IMR-90 (cell line): ENCODE measurements around the gene ZBTB44. TPM values are rescaled to one million over a fixed set of nuclear protein-coding genes. Genes with fewer than 3 reads are reported as not detected.

ENCODE experiments used
- ATAC-seq: fragments of 200-7000 bp; cut with Tn5 transposase; 2 replicates; pipeline ENCODE4 v1.9.1; 2020; ENCODE audit warnings: low read depth, mild to moderate bottlenecking, moderate library complexity
- BruUV-seq: library from RNA; stranded (reverse); fragments of 400-500 nt; replicated peaks from 2 replicates; lab custom pipeline; 2021; lab: Mats Ljungman, UMichigan
- CTCF ChIA-PET: fragments of 300-600 bp; formaldehyde crosslinking; extraction: SDS; loops from one replicate; lab custom pipeline; 2021; ENCODE audit warnings: antibody characterized with exemption; lab: Yijun Ruan, JAX
- POLR2A ChIA-PET: fragments of 300-600 bp; sonication (Branson Sonifier 250); formaldehyde crosslinking; loops from one replicate; lab custom pipeline; 2022; ENCODE audit warnings: antibody characterized with exemption; ENCODE audit not compliant: unreplicated experiment; lab: Charles Lee
- DNase-seq: peaks from one replicate; pipeline ENCODE4 v3.0.0; 2013
- H2AFZ ChIP-seq: replicated peaks from 2 replicates; pipeline ENCODE3; 2013; ENCODE audit warnings: low read length, mild to moderate bottlenecking; ENCODE audit not compliant: poor library complexity
- H2AK5ac ChIP-seq: 2 replicates; pipeline ENCODE4 v1.6.1; 2013; ENCODE audit warnings: low read depth, low read length, inconsistent platforms
- H2AK9ac ChIP-seq: replicated peaks from 2 replicates; pipeline ENCODE3; 2013; ENCODE audit warnings: mild to moderate bottlenecking, low read depth, low read length, moderate library complexity; ENCODE audit not compliant: poor library complexity
- H2BK120ac ChIP-seq: 2 replicates; pipeline ENCODE4 v1.6.1; 2013; ENCODE audit warnings: low read depth, low read length, inconsistent platforms
- H2BK15ac ChIP-seq: 3 replicates; pipeline ENCODE4 v1.6.1; 2013; ENCODE audit warnings: low read depth, low read length, inconsistent platforms
- H2BK20ac ChIP-seq: 2 replicates; pipeline ENCODE4 v1.6.1; 2013; ENCODE audit warnings: low read depth, mild to moderate bottlenecking, inconsistent platforms, low read length, moderate library complexity
- H2BK5ac ChIP-seq: 2 replicates; pipeline ENCODE4 v1.6.1; 2013; ENCODE audit warnings: mild to moderate bottlenecking, low read depth, low read length, inconsistent platforms; ENCODE audit not compliant: poor library complexity, severe bottlenecking
- H3K14ac ChIP-seq: replicated peaks from 2 replicates; pipeline ENCODE4 v1.6.1; 2013; ENCODE audit warnings: low read depth, low read length, inconsistent platforms
- H3K18ac ChIP-seq: 2 replicates; pipeline ENCODE4 v1.6.1; 2013; ENCODE audit warnings: low read depth, low read length, control low read depth
- H3K23ac ChIP-seq: 2 replicates; pipeline ENCODE4 v1.6.1; 2013; ENCODE audit warnings: low read depth, low read length, inconsistent platforms
- H3K27ac ChIP-seq: 2 replicates; pipeline ENCODE4 v1.5.1; 2013; ENCODE audit warnings: mild to moderate bottlenecking, control low read depth, low read length; ENCODE audit not compliant: insufficient read depth
- H3K27me3 ChIP-seq: 2 replicates; pipeline ENCODE4 v1.6.1; 2013; ENCODE audit warnings: low read length; ENCODE audit not compliant: control insufficient read depth, insufficient read depth
- H3K36me3 ChIP-seq: 2 replicates; pipeline ENCODE4 v1.6.1; 2013; ENCODE audit warnings: low read length, mixed read lengths; ENCODE audit not compliant: control insufficient read depth, insufficient read depth
- H3K4ac ChIP-seq: 2 replicates; pipeline ENCODE4 v1.6.1; 2013; ENCODE audit warnings: low read depth, low read length, inconsistent platforms
- H3K4me1 ChIP-seq: 2 replicates; pipeline ENCODE4 v1.6.1; 2013; ENCODE audit warnings: low read length, mixed read lengths; ENCODE audit not compliant: control insufficient read depth, insufficient read depth
- H3K4me2 ChIP-seq: 2 replicates; pipeline ENCODE4 v1.6.1; 2013; ENCODE audit warnings: low read depth, mild to moderate bottlenecking, control low read depth, low read length, moderate library complexity
- H3K4me3 ChIP-seq: 2 replicates; pipeline ENCODE4 v1.5.1; 2013; ENCODE audit warnings: low read depth, mild to moderate bottlenecking, control low read depth, low read length, moderate library complexity; ENCODE audit not compliant: insufficient read depth
- H3K56ac ChIP-seq: 2 replicates; pipeline ENCODE4 v1.6.1; 2013; ENCODE audit warnings: low read length, inconsistent platforms; ENCODE audit not compliant: insufficient read depth; ENCODE audit errors: extremely low read depth
- H3K79me1 ChIP-seq, 2 experiments: 2 replicates each; pipeline ENCODE4 v1.6.1; 2013; ENCODE audit warnings: low read length in 2 of 2, inconsistent platforms in 1 of 2, low read depth in 1 of 2
- H3K9ac ChIP-seq: 2 replicates; pipeline ENCODE4 v1.6.1; 2013; ENCODE audit warnings: low read depth, low read length, control low read depth
- H3K9me1 ChIP-seq: 2 replicates; pipeline ENCODE4 v1.6.1; 2013; ENCODE audit warnings: low read length, inconsistent platforms; ENCODE audit not compliant: insufficient read depth
- H3K9me3 ChIP-seq: 2 replicates; pipeline ENCODE4 v1.6.1; 2013; ENCODE audit warnings: low read length; ENCODE audit not compliant: control insufficient read depth, insufficient read depth
- H4K20me1 ChIP-seq: 2 replicates; pipeline ENCODE4 v1.6.1; 2013; ENCODE audit warnings: low read length, inconsistent platforms; ENCODE audit not compliant: insufficient read depth
- H4K5ac ChIP-seq: 2 replicates; pipeline ENCODE4 v1.6.1; 2013; ENCODE audit warnings: mild to moderate bottlenecking, low read depth, low read length, control low read depth
- H4K8ac ChIP-seq, 2 experiments: 2 replicates each; pipeline ENCODE4 v1.6.1; 2013; ENCODE audit warnings: low read depth in 2 of 2, low read length in 2 of 2, control low read depth in 1 of 2, inconsistent platforms in 1 of 2
- H4K91ac ChIP-seq: 2 replicates; pipeline ENCODE4 v1.6.1; 2013; ENCODE audit warnings: low read depth, low read length, inconsistent platforms; ENCODE audit not compliant: insufficient read depth
- CHD1 ChIP-seq: IDR thresholded peaks from 2 replicates; pipeline ENCODE4 v1.6.1; 2012; ENCODE audit warnings: low read depth, low read length, improper control_type of control experiment
- NFE2L2 ChIP-seq: fragments of 150-350 bp; IDR thresholded peaks from 2 replicates; pipeline ENCODE4 v1.6.1; 2016; ENCODE audit warnings: low read depth, mild to moderate bottlenecking, low read length
- RCOR1 ChIP-seq: IDR thresholded peaks from 2 replicates; pipeline ENCODE4 v1.6.1; 2012; ENCODE audit warnings: mild to moderate bottlenecking, low read length, improper control_type of control experiment; ENCODE audit not compliant: insufficient replicate concordance
- RFX5 ChIP-seq: IDR thresholded peaks from 2 replicates; pipeline ENCODE4 v1.8.0; 2012; ENCODE audit warnings: low read depth, mild to moderate bottlenecking, low read length, moderate library complexity
- WGBS, 2 experiments: methylation state at CpG; one replicate each; pipeline versions ENCODE4 v1.1.5 to v1.1.7; 2013; ENCODE audit warnings: missing lambda C conversion rate in 2 of 2; ENCODE audit not compliant: insufficient read length in 1 of 2; ENCODE audit errors: extremely low coverage in 2 of 2; 5-methylcytosine and 5-hydroxymethylcytosine counted together
- dilution Hi-C: fragments of 300-500 bp; cut with HindIII; formaldehyde crosslinking; loops from one replicate; pipeline ENCODE4 v1.14.3; 2018; ENCODE audit warnings: low sequenced_read_pairs; ENCODE audit not compliant: unreplicated experiment
- in situ Hi-C: fragments of 300-500 bp; cut with MboI; formaldehyde crosslinking; loops from 3 replicates; pipeline ENCODE4 v1.14.3; 2019; ENCODE audit warnings: low sequenced_read_pairs, inconsistent platforms, mixed read lengths
- intact Hi-C: fragments of 100-400 bp; cut with micrococcal nuclease; formaldehyde crosslinking; loops from 2 replicates; pipeline ENCODE4 v1.10.0; 2022
- polyA plus RNA-seq, 3 experiments: library from polyadenylated mRNA; depleted of rRNA; stranded (reverse); fragments of >200 nt; gene quantifications; 2 replicates each; pipeline ENCODE4 v1.2.3, GENCODE V29; 2012; ENCODE audit warnings: low replicate concordance in 1 of 3
- total RNA-seq: library from RNA; depleted of rRNA; stranded (reverse); fragments of >200 nt; gene quantifications from 2 replicates; pipeline ENCODE4 v1.2.3, GENCODE V29; 2012
- TF ChIP-seq, protein P1 (sequence below): conservative IDR thresholded peaks from 2 replicates; pipeline ENCODE4 v1.5.1; 2012; ENCODE audit warnings: mild to moderate bottlenecking, low read depth, low read length, improper control_type of control experiment

The ZBTB44 gene
- total and polyA plus RNA-seq, 2 of the 4 experiments (the other 2 are of a cell fraction): 6.9 to 23.3 TPM

DNA sequence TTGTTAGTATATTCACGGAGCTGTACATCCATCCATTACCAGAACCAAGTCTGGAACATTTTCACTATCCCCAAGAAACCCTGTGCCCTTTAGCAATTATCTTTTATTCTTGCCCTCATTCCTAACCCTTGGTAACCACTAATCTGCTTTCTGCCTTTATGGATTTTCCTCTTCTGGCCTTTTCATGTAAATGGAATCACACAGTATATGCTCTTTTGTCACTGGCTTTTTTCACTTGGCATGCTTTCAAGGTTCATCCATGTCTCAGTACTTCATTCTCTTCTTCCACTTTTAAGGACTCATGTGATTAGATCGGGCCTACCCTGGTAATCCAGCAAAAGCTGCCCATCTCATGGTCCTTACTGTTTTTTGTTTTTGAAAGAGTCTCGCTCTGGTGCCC is 11.0 kb upstream of the ZBTB44 start:
- no peak for DNase-seq
- no peak overlapping the region for H3K4me3 ChIP-seq
- no peak overlapping the region for H2BK20ac ChIP-seq
- no peak overlapping the region for H3K18ac ChIP-seq
- POLR2A ChIA-PET: no interaction called here
- no peak for TF ChIP-seq NFE2L2
- no peak for TF ChIP-seq RFX5
- no peak for TF ChIP-seq CHD1
- TF ChIP-seq RCOR1: no peak
- TF ChIP-seq, protein P1, sequence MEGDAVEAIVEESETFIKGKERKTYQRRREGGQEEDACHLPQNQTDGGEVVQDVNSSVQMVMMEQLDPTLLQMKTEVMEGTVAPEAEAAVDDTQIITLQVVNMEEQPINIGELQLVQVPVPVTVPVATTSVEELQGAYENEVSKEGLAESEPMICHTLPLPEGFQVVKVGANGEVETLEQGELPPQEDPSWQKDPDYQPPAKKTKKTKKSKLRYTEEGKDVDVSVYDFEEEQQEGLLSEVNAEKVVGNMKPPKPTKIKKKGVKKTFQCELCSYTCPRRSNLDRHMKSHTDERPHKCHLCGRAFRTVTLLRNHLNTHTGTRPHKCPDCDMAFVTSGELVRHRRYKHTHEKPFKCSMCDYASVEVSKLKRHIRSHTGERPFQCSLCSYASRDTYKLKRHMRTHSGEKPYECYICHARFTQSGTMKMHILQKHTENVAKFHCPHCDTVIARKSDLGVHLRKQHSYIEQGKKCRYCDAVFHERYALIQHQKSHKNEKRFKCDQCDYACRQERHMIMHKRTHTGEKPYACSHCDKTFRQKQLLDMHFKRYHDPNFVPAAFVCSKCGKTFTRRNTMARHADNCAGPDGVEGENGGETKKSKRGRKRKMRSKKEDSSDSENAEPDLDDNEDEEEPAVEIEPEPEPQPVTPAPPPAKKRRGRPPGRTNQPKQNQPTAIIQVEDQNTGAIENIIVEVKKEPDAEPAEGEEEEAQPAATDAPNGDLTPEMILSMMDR: no peak
- H3K56ac ChIP-seq: no peak overlapping the region
- BruUV-seq: no TSS peak
- no peaks in the 10 kb centered on the region for H3K36me3 ChIP-seq
- no peak overlapping the region for H4K5ac ChIP-seq
- intact Hi-C loops (no loop called here), in situ Hi-C loops (no loop called here), dilution Hi-C loops (no loop called here)
- H4K8ac ChIP-seq: no peak overlapping the region
- H3K23ac ChIP-seq: no peak overlapping the region
- no peak overlapping the region for H3K9ac ChIP-seq
- H2BK120ac ChIP-seq: no peak overlapping the region
- no peaks in the 10 kb centered on the region for H3K9me1 ChIP-seq
- CTCF ChIA-PET: no interaction called here
- no peak overlapping the region for H3K14ac ChIP-seq
- peaks cover 8% of the 10 kb centered on the region for H3K9me3 ChIP-seq
- H4K91ac ChIP-seq: no peak overlapping the region
- WGBS, 2 experiments: 80% methylated on average over 1 of the region's 3 CpGs; no CpG with 5 or more reads in 1 of the 2 experiments
- H3K4me1 ChIP-seq: no peaks in the 10 kb centered on the region; the same call in 1 of the 2 replicates
- no peak overlapping the region for H3K4me2 ChIP-seq
- H3K27me3 ChIP-seq: no peaks in the 10 kb centered on the region; the same call in 1 of the 2 replicates
- H3K27ac ChIP-seq: no peak overlapping the region
- no peak overlapping the region for H2AK9ac ChIP-seq
- no peak overlapping the region for H2BK15ac ChIP-seq
- no peak for ATAC-seq
- H3K4ac ChIP-seq: no peak overlapping the region
- H3K79me1 ChIP-seq: no peaks in the 10 kb centered on the region
- H2AFZ ChIP-seq: no peak overlapping the region
- no peak overlapping the region for H2AK5ac ChIP-seq
- H2BK5ac ChIP-seq: no peak overlapping the region
- H4K20me1 ChIP-seq: no peaks in the 10 kb centered on the region
